ENCODE results near the gene ALOX5.

- TF ChIP-seq CTCF (IDR thresholded peaks at IDR 0.05), result no peak
- TF ChIP-seq EZH2 (IDR thresholded peaks at IDR 0.05; ENCODE audit: borderline replicate concordance, insufficient read depth, low read depth, low read length, poor library complexity, severe bottlenecking), result no peak
Measured at GRCh38 chr10:45410489-45410806, 36.4 kb downstream of the ALOX5 start.
